PC-3 (cell line): ENCODE data around the gene PHEX. TPM values are rescaled to one million over a fixed set of nuclear protein-coding genes. Genes with fewer than 3 reads are reported as not detected.
A peak's percentile ranks its signal among the peaks of the same experiment; 100 is the strongest.

Experiments used
- ATAC-seq: fragments of 200-7000 bp; cut with Tn5 transposase; 2 replicates; pipeline ENCODE4 v1.9.1; 2020; ENCODE audit warnings: mild to moderate bottlenecking, moderate library complexity
- Bru-seq: library from RNA; stranded (reverse); fragments of 400-500 nt; gene quantifications from one replicate; lab custom pipeline; 2021; lab: Mats Ljungman, UMichigan
- BruChase-seq, 2 experiments: library from RNA; stranded (reverse); fragments of 400-500 nt; gene quantifications; one replicate each; lab custom pipeline; 2021; lab: Mats Ljungman, UMichigan
- BruUV-seq: library from RNA; stranded (reverse); fragments of 400-500 nt; replicated peaks from 2 replicates; lab custom pipeline; 2021; lab: Mats Ljungman, UMichigan
- CTCF ChIA-PET: fragments of 300-600 bp; sonication (Branson Sonifier 250); formaldehyde crosslinking; loops from one replicate; lab custom pipeline; 2022; ENCODE audit warnings: antibody characterized with exemption; lab: Charles Lee
- POLR2A ChIA-PET: fragments of 300-600 bp; sonication (Branson Sonifier 250); formaldehyde crosslinking; loops from one replicate; lab custom pipeline; 2022; ENCODE audit warnings: antibody characterized with exemption; ENCODE audit not compliant: unreplicated experiment; lab: Charles Lee
- DNase-seq: peaks from one replicate; pipeline ENCODE4 v3.0.0-alpha.2; 2015
- H2AFZ ChIP-seq: fragments of 300-600 bp; sonication (generic); 2 replicates; pipeline ENCODE4 v1.6.0; 2016; ENCODE audit warnings: antibody characterized with exemption, low read length
- H3F3A ChIP-seq: fragments of 300-600 bp; sonication (generic); one replicate; pipeline ENCODE4 v1.6.0; 2017; ENCODE audit warnings: antibody characterized with exemption, low read length, control low read depth, mild to moderate bottlenecking; ENCODE audit not compliant: unreplicated experiment
- H3K27ac ChIP-seq: fragments of 300-600 bp; sonication (generic); 2 replicates; pipeline ENCODE4 v1.5.1; 2016; ENCODE audit warnings: mild to moderate bottlenecking, low read length
- H3K27me3 ChIP-seq: fragments of 300-600 bp; sonication (generic); 2 replicates; pipeline ENCODE4 v1.6.1; 2016; ENCODE audit warnings: low read length, mixed read lengths
- H3K36me3 ChIP-seq: fragments of 300-600 bp; sonication (generic); 2 replicates; pipeline ENCODE4 v1.6.1; 2016; ENCODE audit warnings: low read depth, mixed run types, low read length, mixed read lengths
- H3K4me1 ChIP-seq: fragments of 300-600 bp; sonication (generic); 2 replicates; pipeline ENCODE4 v1.5.1; 2016; ENCODE audit warnings: low read length; ENCODE audit not compliant: insufficient read depth
- H3K4me2 ChIP-seq: fragments of 300-600 bp; sonication (generic); 2 replicates; pipeline ENCODE4 v1.6.0; 2016; ENCODE audit warnings: low read length
- H3K4me3 ChIP-seq: fragments of 300-600 bp; sonication (generic); 2 replicates; pipeline ENCODE4 v1.5.1; 2016; ENCODE audit warnings: mild to moderate bottlenecking, low read length, mixed read lengths
- H3K79me2 ChIP-seq: fragments of 300-600 bp; sonication (generic); 2 replicates; pipeline ENCODE4 v1.6.1; 2017; ENCODE audit warnings: low read length, mixed read lengths
- H3K9ac ChIP-seq: fragments of 300-600 bp; sonication (generic); 2 replicates; pipeline ENCODE4 v1.6.0; 2016; ENCODE audit warnings: mild to moderate bottlenecking, low read length
- H3K9me2 ChIP-seq: fragments of 300-600 bp; sonication (generic); replicated peaks from 2 replicates; pipeline ENCODE4 v1.6.1; 2016; ENCODE audit warnings: mixed run types, low read length, mixed read lengths
- H3K9me3 ChIP-seq: fragments of 300-600 bp; sonication (generic); 2 replicates; pipeline ENCODE4 v1.6.1; 2016; ENCODE audit warnings: low read length, mixed read lengths
- H4K20me1 ChIP-seq: fragments of 300-600 bp; sonication (generic); 2 replicates; pipeline ENCODE4 v1.6.1; 2016; ENCODE audit warnings: low read length, mixed read lengths
- CTCF ChIP-seq: fragments of 300-600 bp; sonication (generic); conservative IDR thresholded peaks from 2 replicates; pipeline ENCODE4 v1.5.1; 2017; ENCODE audit warnings: antibody characterized with exemption, low read depth, mild to moderate bottlenecking, low read length
- EZH2 ChIP-seq: fragments of 300-600 bp; sonication (generic); IDR thresholded peaks from one replicate; pipeline ENCODE4 v1.6.1; 2017; ENCODE audit warnings: antibody characterized with exemption, mild to moderate bottlenecking, low read length; ENCODE audit not compliant: unreplicated experiment
- EZH2phosphoT487 ChIP-seq: fragments of 300-600 bp; sonication (generic); IDR thresholded peaks from 2 replicates; pipeline ENCODE4 v1.6.1; 2018; ENCODE audit warnings: mild to moderate bottlenecking, antibody characterized with exemption, low read length, borderline replicate concordance
- intact Hi-C: fragments of 100-400 bp; cut with micrococcal nuclease; formaldehyde crosslinking; loops from 2 replicates; pipeline ENCODE4 v1.9.0; 2023
- long read RNA-seq: library from polyadenylated mRNA; unstranded; transcript quantifications from one replicate; pipeline ENCODE4 v2.0.0, GENCODE V29; 2021; ENCODE audit not compliant: unreplicated experiment
- total RNA-seq: library from RNA; depleted of rRNA; stranded (reverse); fragments of >200 nt; gene quantifications from 2 replicates; pipeline ENCODE4 v1.2.3, GENCODE V29; 2014; rRNA removed

The PHEX gene
- total RNA-seq = 0.62 and 1.0 TPM in 2 replicates
- Bru-seq, nascent RNA = percentile 36 among the genes with signal in this experiment
- percentile 33 among the genes with signal in this experiment for BruChase-seq, experiment 1, labeled RNA remaining after a 6-hour chase
- percentile 45 among the genes with signal in this experiment for BruChase-seq, experiment 2, labeled RNA remaining after a 2-hour chase
- long read RNA-seq, partial matches to known transcripts = 0 of 8 reads
- long read RNA-seq, other reads (novel, unspliced or antisense) = 8 of 8 reads

- BruUV-seq = no TSS peak
- Histone ChIP-seq H3K4me1 (no peaks in the 10 kb centered on the region), H3K9me2 (no peaks in the 10 kb centered on the region), H3K36me3 (no peaks in the 10 kb centered on the region), H3K9me3 (no peaks in the 10 kb centered on the region), H3K27ac (no peak within 1 kb of the TSS), H3K4me3 (no peak within 1 kb of the TSS), H4K20me1 (no peaks in the 10 kb centered on the region), H2AFZ (no peak within 1 kb of the TSS), H3K4me2 (no peak within 1 kb of the TSS), H3K27me3 (no peaks in the 10 kb centered on the region), H3K79me2 (no peaks in the 10 kb centered on the region), H3F3A (no peaks in the 10 kb centered on the region), H3K9ac (no peak within 1 kb of the TSS)
- TF ChIP-seq EZH2 = no peak
- TF ChIP-seq CTCF = no peak
- no peak for TF ChIP-seq EZH2phosphoT487
- intact Hi-C loops = no loop called here
- ATAC-seq = no peak
- ChIA-PET CTCF (no interaction called here), POLR2A (no interaction called here)
- DNase-seq = no peak
These were observed at the start of gene PHEX for GRCh38 chrX:22032084-22032483. TSS of gene PHEX (plus strand) at chrX:22032325. CDS start at chrX:22033006, 681 bp downstream.

- peak; percentile 89 for ATAC-seq
- intact Hi-C loops = loop anchor here (1.0 to 10.0 kb wide), 7 partner anchors 99 to 1647 kb away; no protein-coding TSS in a partner anchor
These were observed 46.8 kb upstream of the PHEX start for GRCh38 chrX:21985332-21985777.

More at GRCh38 chrX:21985332-21985777, 46.8 kb upstream of the PHEX start:
- no peaks in the 10 kb centered on the region for H4K20me1 ChIP-seq
- peak; percentile 82 for DNase-seq
- H3K9me2 ChIP-seq = no peaks in the 10 kb centered on the region
- BruUV-seq = no TSS peak
- no peak overlapping the region for H3K4me2 ChIP-seq
- TF ChIP-seq CTCF (peak; percentile 95), EZH2 (no peak), EZH2phosphoT487 (no peak)
- no peak overlapping the region for H2AFZ ChIP-seq
- H3K9ac ChIP-seq = no peak overlapping the region
- no peaks in the 10 kb centered on the region for H3K79me2 ChIP-seq
- H3K27me3 ChIP-seq = no peaks in the 10 kb centered on the region
- ChIA-PET CTCF (interaction anchor here (0.5 to 1.1 kb wide), 6 partner anchors 52 to 1053 kb away, joined by 3 to 10 read pairs (median 4); no protein-coding TSS in a partner anchor), POLR2A (no interaction called here)
- no peak overlapping the region for H3K27ac ChIP-seq
- no peaks in the 10 kb centered on the region for H3F3A ChIP-seq
- peaks cover 29% of the 10 kb centered on the region for H3K36me3 ChIP-seq
- H3K9me3 ChIP-seq = no peaks in the 10 kb centered on the region
- peaks cover 3% of the 10 kb centered on the region; the same call in 1 of the 2 replicates for H3K4me1 ChIP-seq
- H3K4me3 ChIP-seq = no peak overlapping the region
